GM12875 (cell line): ENCODE data around the gene WTAP.
"Not testable (repeated sequence)": the region's sequence is repeated elsewhere in the genome, so short reads cannot be mapped to it uniquely, and the experiment has no call there.

Source experiments
- H3K4me3 ChIP-seq: one replicate; pipeline ENCODE4 v1.5.1; 2011; ENCODE audit warnings: low read depth, low read length, control low read depth
- TF ChIP-seq, protein P1 (sequence below): IDR thresholded peaks from 2 replicates; pipeline ENCODE4 v1.5.1; 2011; ENCODE audit warnings: low read depth, mild to moderate bottlenecking, control low read depth, inconsistent platforms, low read length, moderate library complexity, borderline replicate concordance; ENCODE audit not compliant: insufficient read depth

WTAP gene

GRCh38 chr6:159689001-159689400 is 38.3 kb upstream of the WTAP start:
- no peak overlapping the region for H3K4me3 ChIP-seq

GRCh38 chr6:159690135-159690534 is 37.2 kb upstream of the WTAP start:
- not testable (repeated sequence) for H3K4me3 ChIP-seq

More at GRCh38 chr6:159689001-159689400, 38.3 kb upstream of the WTAP start:
- TF ChIP-seq, protein P1, sequence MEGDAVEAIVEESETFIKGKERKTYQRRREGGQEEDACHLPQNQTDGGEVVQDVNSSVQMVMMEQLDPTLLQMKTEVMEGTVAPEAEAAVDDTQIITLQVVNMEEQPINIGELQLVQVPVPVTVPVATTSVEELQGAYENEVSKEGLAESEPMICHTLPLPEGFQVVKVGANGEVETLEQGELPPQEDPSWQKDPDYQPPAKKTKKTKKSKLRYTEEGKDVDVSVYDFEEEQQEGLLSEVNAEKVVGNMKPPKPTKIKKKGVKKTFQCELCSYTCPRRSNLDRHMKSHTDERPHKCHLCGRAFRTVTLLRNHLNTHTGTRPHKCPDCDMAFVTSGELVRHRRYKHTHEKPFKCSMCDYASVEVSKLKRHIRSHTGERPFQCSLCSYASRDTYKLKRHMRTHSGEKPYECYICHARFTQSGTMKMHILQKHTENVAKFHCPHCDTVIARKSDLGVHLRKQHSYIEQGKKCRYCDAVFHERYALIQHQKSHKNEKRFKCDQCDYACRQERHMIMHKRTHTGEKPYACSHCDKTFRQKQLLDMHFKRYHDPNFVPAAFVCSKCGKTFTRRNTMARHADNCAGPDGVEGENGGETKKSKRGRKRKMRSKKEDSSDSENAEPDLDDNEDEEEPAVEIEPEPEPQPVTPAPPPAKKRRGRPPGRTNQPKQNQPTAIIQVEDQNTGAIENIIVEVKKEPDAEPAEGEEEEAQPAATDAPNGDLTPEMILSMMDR, result no peak

DNA sequence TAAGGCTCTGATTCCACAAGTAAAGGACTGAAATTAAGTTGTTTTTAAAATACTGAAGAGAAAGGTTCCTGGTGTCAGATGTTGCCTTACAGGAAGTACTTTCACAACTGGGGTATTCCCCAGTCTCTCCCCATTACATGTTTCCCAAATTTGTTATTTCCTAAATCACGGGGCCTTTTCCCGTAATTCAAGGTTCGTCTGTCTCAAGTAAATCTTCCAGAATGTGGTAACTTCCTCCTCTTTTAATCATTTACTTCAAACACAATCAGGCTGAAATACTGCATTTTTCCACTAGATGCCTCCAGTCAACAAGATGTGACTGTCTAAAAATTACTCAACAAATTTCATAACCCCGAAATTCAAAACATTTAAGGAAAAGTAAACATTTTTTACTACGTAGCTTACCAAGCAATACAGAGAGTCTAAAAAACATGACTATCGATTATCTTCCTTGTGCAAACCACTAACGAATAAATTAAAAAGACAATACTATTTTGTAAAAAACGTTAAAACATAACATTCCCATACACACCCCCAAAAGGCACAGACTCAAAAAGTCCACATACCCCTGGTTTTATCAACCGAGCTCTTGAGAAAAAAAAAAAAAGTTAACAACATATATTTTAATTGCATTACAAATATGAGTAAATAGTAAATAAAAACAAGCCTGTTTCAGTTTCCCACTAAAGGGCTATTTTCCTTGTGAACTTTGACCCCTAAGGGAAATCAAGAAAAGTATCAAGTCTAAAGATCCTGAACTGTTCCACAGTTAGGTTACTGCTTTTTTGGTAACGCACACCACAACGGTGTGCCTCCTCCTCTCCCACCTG is 36.0 kb upstream of the WTAP start:
- TF ChIP-seq, protein P1, result peak; percentile 46; the same call in 1 of the 2 replicates
- peak overlapping the region; percentile 72 for H3K4me3 ChIP-seq

DNA sequence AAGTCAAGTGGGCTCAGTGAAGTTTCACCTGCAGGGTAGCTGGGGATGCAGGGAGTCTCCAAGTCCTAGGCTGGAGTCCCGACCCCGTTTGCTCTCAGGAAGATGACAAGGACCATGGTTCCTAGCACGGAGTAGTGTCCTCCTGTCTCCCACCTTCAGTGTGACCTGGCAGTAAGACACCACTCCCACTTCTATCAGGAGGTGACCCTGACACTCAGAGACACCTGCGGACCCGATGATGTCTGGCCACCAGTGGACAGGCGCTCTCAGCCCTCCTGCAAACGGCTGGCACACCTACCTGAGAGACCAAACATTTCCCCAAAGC is 35.4 kb upstream of the WTAP start:
- H3K4me3 ChIP-seq, result peak overlapping the region; percentile 72
- TF ChIP-seq, protein P1, result no peak

GRCh38 chr6:159692303-159693127 is 34.8 kb upstream of the WTAP start:
- peak overlapping the region; percentile 72 for H3K4me3 ChIP-seq
- TF ChIP-seq, protein P1, result no peak

- peak within 1 kb of the TSS; percentile 72 for H3K4me3 ChIP-seq
- TF ChIP-seq, protein P1, result no peak
Observed at GRCh38 chr6:159693128-159693893, 34.0 kb upstream of the WTAP start, which contains the start of gene SOD2. SOD2 (minus strand) TSS chr6:159693241; CDS start chr6:159693167, 74 bp downstream.
